ENCODE results near the gene ADAM12.

ADAM12 gene

GRCh38 chr10:126352453-126352852 lies 35.8 kb downstream of the ADAM12 start:
- no peaks in the 10 kb centered on the region for H3K9me2 ChIP-seq (replicated peaks; ENCODE audit: low read depth, low read length)
- H3K4me3 ChIP-seq (ENCODE audit: low read length, poor library complexity, severe bottlenecking), result no peak overlapping the region
- H3K27me3 ChIP-seq (ENCODE audit: insufficient read depth, low read length, poor library complexity, severe bottlenecking), result no peaks in the 10 kb centered on the region
- no peak overlapping the region for H3K9ac ChIP-seq (ENCODE audit: low read depth, low read length, poor library complexity, severe bottlenecking)
- no peaks in the 10 kb centered on the region for H3K36me3 ChIP-seq (ENCODE audit: insufficient read depth, low read length)
- no peak overlapping the region for H2AFZ ChIP-seq (ENCODE audit: low read length)
- H4K20me1 ChIP-seq (ENCODE audit: insufficient read depth, low read length, poor library complexity, severe bottlenecking), result no peaks in the 10 kb centered on the region
- H3K4me2 ChIP-seq (ENCODE audit: low read depth, low read length, poor library complexity, severe bottlenecking), result no peak overlapping the region
- no peaks in the 10 kb centered on the region for H3F3A ChIP-seq (ENCODE audit: low read depth)
- TF ChIP-seq EZH2phosphoT487 (IDR thresholded peaks at IDR 0.05; ENCODE audit: borderline replicate concordance) (no peak), CTCF (conservative IDR thresholded peaks at IDR 0.05; ENCODE audit: low read length) (no peak)
- no peaks in the 10 kb centered on the region for H3K79me2 ChIP-seq (ENCODE audit: insufficient read depth, low read length)
- peaks cover 11% of the 10 kb centered on the region; the same call in 1 of the 2 replicates for H3K9me3 ChIP-seq (ENCODE audit: insufficient read depth, low read depth, low read length)
- no peaks in the 10 kb centered on the region for H3K4me1 ChIP-seq (ENCODE audit: insufficient read depth, low read length, poor library complexity, severe bottlenecking)

GRCh38 chr10:126351021-126351420 lies 37.3 kb downstream of the ADAM12 start:
- Histone ChIP-seq H3K9me3 (ENCODE audit: insufficient read depth, low read depth, low read length) (peaks cover 4% of the 10 kb centered on the region; the same call in 1 of the 2 replicates), H4K20me1 (ENCODE audit: insufficient read depth, low read length, poor library complexity, severe bottlenecking) (no peaks in the 10 kb centered on the region), H3K36me3 (ENCODE audit: insufficient read depth, low read length) (no peaks in the 10 kb centered on the region), H3F3A (ENCODE audit: low read depth) (no peaks in the 10 kb centered on the region), H3K4me1 (ENCODE audit: insufficient read depth, low read length, poor library complexity, severe bottlenecking) (no peaks in the 10 kb centered on the region), H3K9me2 (replicated peaks; ENCODE audit: low read depth, low read length) (no peaks in the 10 kb centered on the region), H2AFZ (ENCODE audit: low read length) (no peak overlapping the region), H3K9ac (ENCODE audit: low read depth, low read length, poor library complexity, severe bottlenecking) (no peak overlapping the region), H3K79me2 (ENCODE audit: insufficient read depth, low read length) (no peaks in the 10 kb centered on the region), H3K27me3 (ENCODE audit: insufficient read depth, low read length, poor library complexity, severe bottlenecking) (no peaks in the 10 kb centered on the region), H3K4me2 (ENCODE audit: low read depth, low read length, poor library complexity, severe bottlenecking) (no peak overlapping the region), H3K4me3 (ENCODE audit: low read length, poor library complexity, severe bottlenecking) (no peak overlapping the region)
- TF ChIP-seq CTCF (conservative IDR thresholded peaks at IDR 0.05; ENCODE audit: low read length) (no peak), EZH2phosphoT487 (IDR thresholded peaks at IDR 0.05; ENCODE audit: borderline replicate concordance) (no peak)

- Histone ChIP-seq H3K4me3 (ENCODE audit: low read length, poor library complexity, severe bottlenecking) (no peak overlapping the region), H3K36me3 (ENCODE audit: insufficient read depth, low read length) (no peaks in the 10 kb centered on the region), H3K9ac (ENCODE audit: low read depth, low read length, poor library complexity, severe bottlenecking) (no peak overlapping the region), H3K9me2 (replicated peaks; ENCODE audit: low read depth, low read length) (no peaks in the 10 kb centered on the region), H3K4me2 (ENCODE audit: low read depth, low read length, poor library complexity, severe bottlenecking) (no peak overlapping the region), H3K9me3 (ENCODE audit: insufficient read depth, low read depth, low read length) (peaks cover 4% of the 10 kb centered on the region; the same call in 1 of the 2 replicates), H3K27me3 (ENCODE audit: insufficient read depth, low read length, poor library complexity, severe bottlenecking) (no peaks in the 10 kb centered on the region), H4K20me1 (ENCODE audit: insufficient read depth, low read length, poor library complexity, severe bottlenecking) (no peaks in the 10 kb centered on the region), H3K4me1 (ENCODE audit: insufficient read depth, low read length, poor library complexity, severe bottlenecking) (no peaks in the 10 kb centered on the region), H3K79me2 (ENCODE audit: insufficient read depth, low read length) (no peaks in the 10 kb centered on the region), H3F3A (ENCODE audit: low read depth) (no peaks in the 10 kb centered on the region), H2AFZ (ENCODE audit: low read length) (no peak overlapping the region)
- TF ChIP-seq CTCF (conservative IDR thresholded peaks at IDR 0.05; ENCODE audit: low read length) (no peak), EZH2phosphoT487 (IDR thresholded peaks at IDR 0.05; ENCODE audit: borderline replicate concordance) (no peak)
These were observed 37.9 kb downstream of the ADAM12 start for GRCh38 chr10:126350216-126350992.

All from Loucy (cell line).